ENCODE results near the gene NR4A1. TPM values are rescaled to one million over a fixed set of nuclear protein-coding genes. Genes with fewer than 3 reads are reported as not detected.

Gene NR4A1
- total and polyA plus RNA-seq, 4 donors = 45.1 to 77.9 (median 62.0) TPM

DNA sequence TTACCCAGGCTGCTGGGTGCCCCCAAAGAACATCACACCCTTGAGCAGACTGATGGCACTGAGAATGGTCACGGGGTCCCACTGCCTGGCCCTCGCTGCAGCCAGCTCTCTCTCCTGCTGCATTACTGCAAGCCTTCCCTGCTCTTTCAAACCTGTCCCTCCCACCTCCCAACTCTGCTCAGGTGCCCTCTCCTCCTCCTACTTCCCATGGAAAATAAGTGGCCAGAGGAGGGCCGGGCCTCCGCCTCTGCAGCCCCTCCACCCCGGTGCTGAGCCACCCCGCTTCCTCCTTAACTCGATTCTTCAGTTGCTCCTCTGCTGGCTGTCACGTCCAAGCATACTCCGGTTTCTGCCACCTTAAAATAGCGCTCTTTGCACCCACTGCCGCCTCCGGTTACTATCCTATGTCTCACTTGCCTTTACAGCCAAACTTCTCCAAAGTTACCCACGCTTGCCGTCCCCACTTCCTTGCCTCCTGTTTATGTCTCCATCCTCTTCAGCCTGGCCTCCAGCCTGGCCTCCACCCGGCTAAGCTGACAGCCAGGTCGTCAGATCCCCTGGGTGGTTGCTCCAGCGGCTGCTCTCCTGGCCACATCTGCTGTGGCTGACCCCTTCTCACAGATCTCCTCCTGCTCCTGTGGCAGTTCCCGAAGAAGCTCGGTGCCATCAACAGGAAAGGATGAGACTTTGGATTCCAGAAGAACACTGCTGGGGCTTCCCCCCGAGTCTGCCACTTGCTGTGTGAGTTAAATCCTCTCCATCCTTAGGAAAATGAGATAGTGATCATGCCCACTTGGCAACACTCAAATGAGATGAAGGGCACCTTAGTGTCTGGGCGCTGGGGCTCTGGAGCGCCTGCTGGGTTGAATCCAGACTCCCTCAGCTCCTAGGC lies 35.9 kb downstream of the NR4A1 start:
- no peak for TF ChIP-seq CTCF (IDR thresholded peaks at IDR 0.05; ENCODE audit: control extremely low read depth, extremely low read depth)
- Histone ChIP-seq H3K27ac (ENCODE audit: low read depth in 1 of 2, low read length in 1 of 2) (no peak overlapping the region), H3K9ac (ENCODE audit: insufficient read depth in 1 of 2, low read length in 2 of 2) (no peak overlapping the region), H3K4me3 (no peak overlapping the region), H3K9me3 (ENCODE audit: control insufficient read depth in 4 of 4, insufficient read depth in 3 of 4, low read length in 3 of 4) (no peaks in the 10 kb centered on the region), H3K4me1 (ENCODE audit: control insufficient read depth in 5 of 5, insufficient read depth in 5 of 5, low read length in 5 of 5) (peaks cover 0 to 12% (median 7%) of the 10 kb centered on the region in 5 donors), H3K27me3 (ENCODE audit: control insufficient read depth in 3 of 3, insufficient read depth in 3 of 3, low read length in 2 of 3) (peaks cover 0 to 2% (median 0%) of the 10 kb centered on the region in 3 donors), H3K36me3 (ENCODE audit: control insufficient read depth in 4 of 4, insufficient read depth in 4 of 4, low read length in 4 of 4) (peaks cover 0 to 2% (median 0%) of the 10 kb centered on the region in 4 donors)
- DNase-seq = no peak
- 75 to 76% methylated on average over 22 of the region's 22 CpGs for WGBS, 2 donors
- ATAC-seq (ENCODE audit: insufficient read depth, low FRiP score) = no peak

DNA sequence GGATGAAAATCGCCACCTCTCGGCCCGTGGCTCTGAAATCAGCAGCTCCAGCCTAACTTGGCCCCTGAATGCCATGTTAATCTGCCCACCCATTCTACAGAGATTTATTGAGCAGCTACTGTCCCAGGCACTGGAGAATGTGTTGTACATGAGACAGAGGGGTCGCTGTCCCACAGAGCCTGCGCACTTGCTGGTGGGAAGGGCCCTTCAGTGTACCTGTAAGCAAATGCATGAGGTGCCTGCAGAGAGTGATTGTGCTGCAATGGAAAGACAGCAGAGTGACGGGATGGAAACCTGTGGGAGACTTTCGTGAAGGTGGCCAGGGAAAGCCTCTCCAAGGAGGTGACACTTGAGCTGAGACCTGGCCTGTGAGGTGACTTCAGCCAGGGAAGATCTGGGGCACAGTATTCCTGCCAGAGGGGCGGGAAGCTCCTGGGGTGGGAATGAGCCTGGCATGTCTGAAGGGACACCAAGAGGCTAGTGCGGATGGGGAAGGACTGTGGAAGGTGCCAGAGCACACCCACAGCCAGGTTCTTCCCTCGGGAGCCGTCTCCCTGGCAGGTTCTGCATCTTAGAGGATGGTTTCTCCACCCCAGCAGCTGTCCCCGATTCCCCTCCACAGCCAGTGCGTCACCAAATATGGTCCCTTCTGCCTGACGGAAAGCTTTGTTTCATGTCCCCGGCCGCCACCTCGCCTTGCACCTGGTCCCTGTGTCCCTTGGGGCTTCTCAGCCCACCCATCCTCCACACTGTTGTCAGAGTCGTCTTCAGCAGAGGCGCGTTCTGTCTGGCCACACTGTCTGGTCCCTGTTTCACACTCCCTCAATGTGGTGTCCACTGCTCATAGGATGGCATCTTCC lies 36.9 kb downstream of the NR4A1 start:
- no peak for TF ChIP-seq CTCF (IDR thresholded peaks at IDR 0.05; ENCODE audit: control extremely low read depth, extremely low read depth)
- no peak for DNase-seq
- H3K4me3 ChIP-seq = no peak overlapping the region

GRCh38 chr12:52089491-52089890 lies 38.2 kb downstream of the NR4A1 start:
- no peak for ATAC-seq (ENCODE audit: insufficient read depth, low FRiP score)
- Histone ChIP-seq H3K9ac (ENCODE audit: insufficient read depth in 1 of 2, low read length in 2 of 2) (no peak overlapping the region), H3K27ac (ENCODE audit: low read depth in 1 of 2, low read length in 1 of 2) (no peak overlapping the region), H3K36me3 (ENCODE audit: control insufficient read depth in 4 of 4, insufficient read depth in 4 of 4, low read length in 4 of 4) (no peaks in the 10 kb centered on the region), H3K9me3 (ENCODE audit: control insufficient read depth in 4 of 4, insufficient read depth in 3 of 4, low read length in 3 of 4) (no peaks in the 10 kb centered on the region), H3K4me3 (no peak overlapping the region), H3K27me3 (ENCODE audit: control insufficient read depth in 3 of 3, insufficient read depth in 3 of 3, low read length in 2 of 3) (peaks cover 0 to 2% (median 0%) of the 10 kb centered on the region in 3 donors), H3K4me1 (ENCODE audit: control insufficient read depth in 5 of 5, insufficient read depth in 5 of 5, low read length in 5 of 5) (no peaks in the 10 kb centered on the region)
- no peak for TF ChIP-seq CTCF (IDR thresholded peaks at IDR 0.05; ENCODE audit: control extremely low read depth, extremely low read depth)
- no peak for DNase-seq
- WGBS, 2 donors = 87 to 93% methylated on average over 11 of the region's 11 CpGs

More for the DNA sequence above, 36.9 kb downstream of the NR4A1 start:
- Histone ChIP-seq H3K4me1 (ENCODE audit: control insufficient read depth in 5 of 5, insufficient read depth in 5 of 5, low read length in 5 of 5) (peaks cover 0 to 2% (median 0%) of the 10 kb centered on the region in 5 donors), H3K9ac (ENCODE audit: insufficient read depth in 1 of 2, low read length in 2 of 2) (no peak overlapping the region), H3K27me3 (ENCODE audit: control insufficient read depth in 3 of 3, insufficient read depth in 3 of 3, low read length in 2 of 3) (peaks cover 0 to 2% (median 0%) of the 10 kb centered on the region in 3 donors), H3K9me3 (ENCODE audit: control insufficient read depth in 4 of 4, insufficient read depth in 3 of 4, low read length in 3 of 4) (no peaks in the 10 kb centered on the region), H3K27ac (ENCODE audit: low read depth in 1 of 2, low read length in 1 of 2) (no peak overlapping the region), H3K36me3 (ENCODE audit: control insufficient read depth in 4 of 4, insufficient read depth in 4 of 4, low read length in 4 of 4) (peaks cover 0 to 2% (median 0%) of the 10 kb centered on the region in 4 donors)
- WGBS, 2 donors = 83 to 85% methylated on average over 19 to 20 of the region's 20 CpGs
- no peak for ATAC-seq (ENCODE audit: insufficient read depth, low FRiP score)
